ENCODE measurements around the gene APEH.

APEH gene

DNA sequence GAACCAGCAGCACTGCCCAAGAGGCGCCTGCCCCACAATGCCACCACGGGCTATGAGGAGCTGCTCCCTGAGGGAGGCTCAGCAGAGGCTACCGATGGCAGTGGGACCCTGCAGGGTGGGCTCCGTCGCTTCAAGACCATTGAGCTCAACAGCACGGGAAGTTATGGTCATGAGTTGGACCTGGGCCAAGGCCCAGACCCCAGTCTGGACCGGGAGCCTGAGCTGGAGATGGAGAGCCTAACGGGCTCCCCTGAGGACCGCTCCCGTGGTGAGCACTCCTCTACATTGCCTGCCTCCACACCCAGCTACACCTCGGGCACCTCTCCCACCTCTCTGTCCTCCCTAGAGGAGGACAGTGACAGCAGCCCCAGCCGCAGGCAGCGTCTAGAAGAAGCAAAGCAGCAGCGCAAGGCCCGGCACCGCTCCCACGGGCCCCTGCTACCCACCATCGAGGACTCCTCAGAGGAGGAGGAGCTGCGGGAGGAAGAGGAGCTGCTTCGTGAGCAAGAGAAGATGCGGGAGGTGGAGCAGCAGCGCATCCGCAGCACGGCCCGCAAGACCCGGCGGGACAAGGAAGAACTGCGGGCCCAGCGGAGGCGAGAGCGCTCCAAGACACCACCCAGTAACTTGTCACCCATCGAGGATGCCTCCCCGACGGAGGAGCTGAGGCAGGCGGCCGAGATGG is 21.8 kb upstream of the APEH start:
- DNase-seq, result no peak

DNA sequence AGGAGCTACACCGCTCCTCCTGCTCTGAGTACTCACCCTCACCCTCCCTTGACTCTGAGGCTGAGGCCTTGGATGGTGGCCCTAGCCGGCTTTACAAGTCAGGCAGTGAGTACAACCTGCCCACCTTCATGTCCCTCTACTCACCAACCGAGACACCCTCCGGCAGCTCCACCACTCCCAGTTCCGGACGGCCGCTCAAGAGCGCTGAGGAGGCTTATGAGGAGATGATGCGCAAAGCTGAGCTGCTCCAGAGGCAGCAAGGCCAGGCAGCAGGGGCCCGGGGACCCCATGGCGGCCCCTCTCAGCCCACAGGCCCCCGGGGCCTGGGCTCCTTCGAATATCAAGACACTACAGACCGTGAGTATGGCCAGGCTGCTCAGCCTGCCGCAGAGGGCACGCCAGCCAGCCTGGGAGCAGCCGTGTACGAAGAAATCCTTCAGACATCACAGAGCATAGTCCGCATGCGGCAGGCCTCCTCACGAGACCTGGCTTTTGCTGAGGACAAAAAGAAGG is 21.2 kb upstream of the APEH start:
- no peak for DNase-seq

DNA sequence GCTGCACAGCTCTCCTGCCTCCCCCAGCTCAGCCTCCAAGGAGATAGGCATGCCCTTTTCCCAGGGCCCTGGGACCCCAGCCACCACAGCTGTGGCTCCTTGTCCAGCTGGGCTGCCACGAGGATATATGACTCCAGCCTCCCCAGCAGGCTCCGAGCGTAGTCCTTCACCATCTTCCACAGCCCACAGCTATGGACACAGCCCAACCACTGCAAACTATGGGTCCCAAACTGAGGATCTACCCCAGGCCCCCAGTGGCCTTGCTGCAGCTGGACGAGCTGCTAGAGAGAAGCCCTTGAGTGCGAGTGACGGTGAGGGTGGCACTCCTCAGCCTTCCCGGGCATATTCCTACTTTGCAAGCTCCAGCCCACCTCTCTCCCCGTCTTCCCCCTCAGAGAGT is 20.5 kb upstream of the APEH start:
- no peak for DNase-seq

DNA sequence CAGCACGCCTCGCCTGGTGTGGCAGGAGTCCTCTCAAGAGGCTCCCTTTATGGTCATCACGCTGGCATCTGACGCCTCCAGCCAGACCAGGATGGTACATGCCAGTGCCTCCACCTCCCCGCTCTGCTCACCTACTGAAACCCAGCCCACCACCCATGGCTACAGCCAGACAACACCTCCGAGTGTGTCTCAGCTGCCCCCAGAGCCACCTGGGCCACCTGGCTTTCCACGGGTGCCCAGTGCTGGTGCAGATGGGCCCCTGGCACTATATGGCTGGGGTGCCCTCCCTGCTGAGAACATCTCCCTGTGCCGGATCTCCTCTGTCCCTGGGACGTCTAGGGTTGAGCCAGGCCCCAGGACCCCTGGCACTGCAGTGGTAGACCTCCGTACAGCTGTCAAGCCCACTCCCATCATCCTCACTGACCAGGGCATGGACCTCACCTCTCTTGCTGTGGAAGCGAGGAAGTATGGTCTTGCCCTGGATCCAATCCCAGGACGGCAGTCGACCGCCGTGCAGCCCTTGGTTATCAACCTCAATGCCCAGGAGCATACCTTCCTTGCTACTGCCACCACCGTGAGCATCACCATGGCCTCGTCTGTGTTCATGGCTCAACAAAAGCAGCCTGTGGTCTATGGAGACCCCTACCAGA is 19.9 kb upstream of the APEH start:
- DNase-seq, result no peak

DNA sequence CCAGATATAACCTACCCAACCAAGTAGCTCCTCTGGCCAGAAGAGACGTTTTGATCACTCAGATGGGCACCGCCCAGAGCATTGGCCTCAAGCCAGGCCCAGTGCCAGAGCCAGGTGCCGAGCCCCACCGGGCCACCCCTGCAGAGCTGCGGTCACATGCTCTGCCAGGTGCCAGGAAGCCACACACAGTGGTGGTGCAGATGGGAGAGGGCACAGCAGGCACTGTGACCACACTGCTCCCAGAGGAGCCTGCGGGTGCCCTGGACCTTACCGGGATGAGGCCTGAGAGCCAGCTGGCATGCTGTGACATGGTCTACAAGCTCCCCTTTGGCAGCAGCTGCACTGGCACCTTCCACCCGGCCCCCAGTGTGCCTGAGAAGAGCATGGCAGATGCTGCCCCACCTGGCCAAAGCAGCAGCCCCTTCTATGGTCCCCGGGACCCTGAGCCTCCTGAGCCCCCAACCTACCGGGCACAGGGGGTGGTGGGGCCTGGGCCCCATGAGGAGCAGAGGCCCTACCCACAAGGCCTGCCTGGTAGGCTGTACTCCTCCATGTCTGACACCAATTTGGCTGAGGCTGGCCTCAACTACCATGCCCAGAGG is 19.1 kb upstream of the APEH start:
- DNase-seq, result no peak

DNA sequence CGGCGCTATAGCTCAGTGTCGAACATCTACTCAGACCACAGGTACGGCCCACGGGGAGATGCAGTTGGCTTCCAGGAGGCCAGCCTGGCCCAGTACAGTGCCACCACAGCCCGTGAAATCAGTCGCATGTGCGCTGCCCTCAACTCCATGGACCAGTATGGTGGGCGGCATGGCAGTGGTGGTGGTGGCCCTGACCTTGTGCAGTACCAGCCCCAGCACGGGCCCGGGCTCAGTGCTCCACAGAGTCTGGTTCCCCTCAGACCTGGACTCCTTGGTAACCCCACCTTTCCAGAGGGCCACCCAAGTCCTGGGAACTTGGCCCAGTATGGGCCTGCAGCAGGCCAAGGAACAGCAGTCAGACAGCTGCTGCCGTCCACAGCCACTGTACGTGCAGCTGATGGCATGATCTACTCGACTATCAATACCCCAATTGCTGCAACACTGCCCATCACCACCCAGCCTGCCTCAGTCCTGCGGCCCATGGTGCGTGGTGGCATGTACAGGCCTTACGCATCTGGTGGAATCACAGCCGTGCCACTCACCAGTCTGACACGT is 18.3 kb upstream of the APEH start:
- no peak for DNase-seq

DNA sequence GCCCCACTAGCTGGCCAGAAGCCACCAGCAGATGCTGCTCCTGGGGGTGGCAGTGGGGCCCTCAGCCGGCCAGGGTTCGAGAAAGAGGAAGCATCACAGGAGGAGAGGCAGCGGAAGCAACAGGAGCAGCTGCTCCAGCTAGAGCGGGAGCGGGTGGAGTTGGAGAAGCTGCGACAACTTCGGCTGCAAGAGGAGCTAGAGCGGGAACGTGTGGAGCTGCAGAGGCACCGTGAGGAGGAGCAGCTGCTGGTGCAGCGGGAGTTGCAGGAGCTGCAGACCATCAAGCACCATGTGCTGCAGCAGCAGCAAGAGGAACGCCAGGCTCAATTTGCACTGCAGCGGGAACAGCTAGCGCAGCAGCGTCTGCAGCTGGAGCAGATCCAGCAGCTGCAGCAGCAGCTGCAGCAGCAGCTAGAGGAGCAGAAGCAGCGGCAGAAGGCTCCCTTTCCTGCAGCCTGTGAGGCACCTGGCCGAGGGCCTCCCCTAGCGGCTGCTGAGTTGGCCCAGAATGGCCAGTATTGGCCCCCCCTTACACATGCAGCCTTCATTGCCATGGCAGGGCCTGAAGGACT is 17.5 kb upstream of the APEH start:
- peak; percentile 57 for DNase-seq

DNA sequence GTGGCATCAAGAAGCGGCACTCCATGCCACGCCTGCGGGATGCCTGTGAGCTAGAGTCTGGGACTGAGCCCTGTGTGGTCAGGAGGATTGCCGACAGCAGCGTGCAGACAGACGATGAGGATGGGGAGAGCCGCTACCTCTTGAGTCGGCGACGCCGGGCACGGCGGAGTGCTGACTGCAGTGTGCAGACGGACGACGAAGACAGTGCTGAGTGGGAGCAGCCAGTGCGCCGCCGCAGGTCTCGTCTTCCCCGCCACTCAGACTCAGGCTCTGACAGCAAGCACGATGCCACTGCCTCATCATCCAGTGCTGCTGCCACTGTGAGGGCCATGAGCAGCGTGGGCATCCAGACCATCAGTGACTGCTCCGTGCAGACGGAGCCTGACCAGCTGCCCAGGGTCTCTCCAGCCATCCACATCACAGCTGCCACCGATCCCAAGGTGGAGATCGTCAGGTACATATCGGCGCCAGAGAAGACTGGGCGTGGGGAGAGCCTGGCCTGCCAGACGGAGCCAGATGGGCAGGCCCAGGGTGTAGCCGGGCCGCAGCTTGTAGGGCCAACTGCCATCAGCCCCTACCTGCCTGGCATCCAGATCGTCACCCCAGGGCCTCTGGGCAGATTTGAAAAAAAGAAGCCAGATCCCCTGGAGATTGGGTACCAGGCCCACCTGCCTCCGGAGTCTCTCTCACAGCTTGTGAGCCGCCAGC is 16.8 kb upstream of the APEH start:
- no peak for DNase-seq

DNA sequence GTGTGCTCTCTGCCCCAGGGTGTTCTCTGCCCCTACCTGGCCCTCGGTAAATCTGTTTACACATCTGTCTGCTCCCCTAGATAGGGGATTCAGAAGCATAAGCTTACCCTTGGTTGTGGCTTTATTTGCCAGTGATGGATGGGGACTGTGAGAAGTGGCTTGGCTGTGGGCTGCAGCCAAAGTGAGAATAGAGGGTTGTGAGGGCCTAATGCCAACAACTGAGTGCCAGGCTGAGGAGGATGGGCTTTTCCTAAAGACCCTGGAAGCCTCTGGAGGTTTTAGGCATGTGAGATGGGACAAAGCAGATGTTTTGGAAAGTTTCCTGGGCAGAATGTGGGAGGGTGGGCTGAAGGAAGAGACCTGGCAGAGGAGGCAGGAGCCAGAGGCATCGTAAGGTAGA is 15.4 kb upstream of the APEH start:
- no peak for DNase-seq

DNA sequence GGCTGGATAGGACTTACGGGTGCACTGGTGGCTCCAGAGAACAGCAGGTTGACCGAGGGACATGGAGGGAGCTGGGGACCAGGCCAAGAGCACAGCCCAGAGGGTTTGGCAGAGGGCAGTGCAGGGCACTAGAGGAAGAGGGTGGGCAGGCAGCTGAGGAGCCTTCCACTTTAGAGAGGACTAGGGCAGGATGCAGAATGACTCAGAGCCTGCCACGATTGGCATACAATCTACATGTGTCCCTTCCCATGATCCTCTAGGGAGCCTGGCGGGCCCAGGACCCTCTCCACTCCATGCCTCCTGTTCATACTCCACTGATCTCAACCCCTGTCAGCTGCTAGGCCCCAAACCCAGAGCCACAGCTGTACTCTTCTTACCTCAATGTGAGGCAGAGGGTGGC is 14.4 kb upstream of the APEH start:
- DNase-seq, result no peak

DNA sequence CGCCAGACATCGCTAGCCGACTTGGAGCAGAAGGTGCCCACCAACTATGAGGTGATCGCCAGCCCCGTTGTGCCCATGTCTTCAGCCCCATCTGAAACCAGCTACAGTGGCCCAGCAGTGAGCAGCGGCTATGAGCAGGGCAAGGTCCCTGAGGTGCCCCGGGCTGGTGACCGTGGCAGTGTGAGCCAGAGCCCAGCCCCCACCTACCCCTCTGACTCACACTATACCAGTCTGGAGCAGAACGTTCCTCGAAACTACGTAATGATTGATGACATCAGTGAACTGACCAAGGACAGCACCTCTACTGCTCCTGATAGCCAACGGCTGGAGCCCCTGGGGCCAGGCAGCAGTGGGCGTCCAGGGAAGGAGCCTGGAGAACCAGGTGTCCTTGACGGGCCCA is 12.9 kb upstream of the APEH start:
- DNase-seq, result no peak

DNA sequence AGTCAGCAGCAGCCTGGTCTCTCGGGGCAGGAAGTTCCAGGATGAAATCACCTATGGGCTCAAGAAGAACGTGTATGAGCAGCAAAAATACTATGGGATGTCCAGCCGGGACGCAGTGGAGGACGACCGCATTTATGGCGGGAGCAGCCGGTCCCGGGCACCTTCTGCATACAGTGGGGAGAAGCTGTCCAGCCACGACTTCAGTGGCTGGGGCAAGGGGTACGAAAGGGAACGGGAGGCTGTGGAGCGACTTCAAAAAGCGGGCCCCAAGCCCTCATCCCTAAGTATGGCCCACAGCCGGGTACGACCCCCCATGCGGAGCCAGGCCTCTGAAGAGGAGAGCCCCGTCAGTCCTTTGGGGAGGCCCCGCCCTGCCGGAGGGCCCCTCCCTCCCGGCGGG is 12.1 kb upstream of the APEH start:
- no peak for DNase-seq

DNA sequence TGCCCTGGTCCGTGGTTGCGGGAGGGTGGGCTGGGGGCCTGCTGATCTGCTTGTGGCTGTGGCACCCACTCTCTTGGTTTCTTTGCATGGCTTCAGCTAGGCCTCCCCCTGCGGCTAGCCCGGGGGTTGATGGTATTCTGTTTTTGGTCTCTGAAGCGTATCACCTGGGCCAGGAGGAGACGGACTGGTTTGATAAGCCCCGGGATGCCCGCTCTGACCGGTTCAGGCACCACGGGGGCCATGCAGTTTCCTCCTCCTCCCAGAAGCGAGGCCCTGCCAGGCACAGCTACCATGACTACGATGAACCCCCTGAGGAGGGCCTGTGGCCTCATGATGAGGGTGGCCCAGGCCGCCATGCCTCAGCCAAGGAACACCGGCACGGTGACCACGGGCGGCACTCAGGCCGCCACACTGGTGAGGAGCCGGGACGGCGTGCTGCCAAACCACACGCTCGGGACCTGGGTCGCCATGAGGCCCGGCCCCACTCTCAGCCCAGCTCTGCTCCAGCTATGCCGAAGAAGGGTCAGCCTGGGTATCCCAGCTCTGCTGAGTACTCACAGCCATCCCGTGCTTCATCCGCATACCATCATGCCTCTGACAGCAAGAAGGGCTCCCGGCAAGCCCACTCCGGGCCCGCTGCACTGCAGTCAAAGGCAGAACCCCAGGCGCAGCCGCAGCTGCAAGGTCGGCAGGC is 11.3 kb upstream of the APEH start:
- no peak for DNase-seq

DNA sequence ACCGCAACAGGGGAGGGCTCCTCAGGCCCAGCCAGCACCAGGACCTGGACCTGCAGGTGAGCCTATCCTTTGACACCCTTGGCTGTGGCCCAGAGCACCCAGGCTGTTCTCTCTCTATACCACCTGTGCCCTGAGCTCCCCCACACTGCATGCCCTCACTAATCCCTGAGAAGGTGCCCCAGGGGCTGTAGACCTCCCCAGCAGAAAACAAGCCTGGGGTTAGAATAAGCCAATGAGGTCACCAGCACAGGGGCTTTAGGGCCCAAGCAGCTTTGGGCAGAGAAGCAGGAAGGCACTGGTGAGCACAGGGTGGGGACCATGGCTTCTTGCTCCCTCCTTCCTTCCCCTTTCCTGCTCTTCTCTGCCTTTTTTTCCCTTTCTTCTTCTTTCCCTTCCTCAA is 10.3 kb upstream of the APEH start:
- no peak for DNase-seq

DNA sequence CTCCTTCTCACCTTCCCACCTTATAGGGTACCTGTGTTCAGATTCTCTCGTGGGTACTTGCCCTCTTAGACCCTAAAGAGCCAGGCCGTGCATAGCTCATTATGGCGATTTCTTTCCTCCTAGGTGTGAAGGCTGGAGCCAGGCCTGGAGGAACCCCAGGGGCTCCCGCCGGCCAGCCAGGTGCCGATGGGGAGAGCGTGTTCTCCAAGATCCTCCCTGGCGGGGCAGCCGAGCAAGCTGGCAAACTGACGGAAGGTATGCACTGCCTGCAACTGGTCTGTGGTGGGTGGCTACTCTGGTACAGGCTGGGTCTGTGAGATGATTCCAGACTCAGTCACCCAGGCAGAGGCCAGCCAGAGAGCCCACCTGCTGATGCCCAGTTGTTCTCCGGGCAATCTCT is 9.9 kb upstream of the APEH start:
- no peak for DNase-seq

DNA sequence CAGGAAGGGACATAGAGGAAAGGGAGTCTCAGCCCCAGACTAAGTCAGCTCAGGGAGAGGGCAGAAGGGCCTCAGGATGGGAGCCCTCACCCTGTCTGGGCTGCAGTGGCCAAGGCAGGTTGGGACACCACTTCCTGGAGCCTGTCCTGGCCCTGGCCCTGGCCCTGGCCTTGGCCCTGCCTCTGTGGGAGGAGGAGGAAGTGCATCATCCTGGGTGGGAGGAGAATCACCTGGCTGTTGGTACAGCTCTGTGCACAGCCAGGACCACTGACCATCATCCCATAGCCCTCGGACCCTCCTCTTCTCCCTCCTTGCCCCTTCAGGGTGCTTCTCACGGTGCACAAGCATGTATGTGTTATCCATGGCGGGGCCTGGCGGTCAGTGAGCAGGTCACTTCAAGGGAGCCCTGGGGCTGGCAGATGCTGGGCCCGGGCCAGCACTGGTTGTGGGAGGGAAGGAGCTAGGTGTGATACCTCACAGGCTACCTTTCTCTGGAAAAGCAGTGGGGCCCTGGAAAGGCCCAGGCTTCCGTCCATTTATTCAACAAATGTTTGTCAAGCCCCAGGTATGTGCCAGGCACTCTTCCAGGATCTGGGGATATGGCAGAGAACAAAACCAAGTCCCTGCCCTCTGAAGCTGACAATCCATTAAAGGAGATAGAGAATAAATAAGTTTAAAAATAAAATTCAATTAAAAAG is 8.2 kb upstream of the APEH start:
- DNase-seq, result no peak

DNA sequence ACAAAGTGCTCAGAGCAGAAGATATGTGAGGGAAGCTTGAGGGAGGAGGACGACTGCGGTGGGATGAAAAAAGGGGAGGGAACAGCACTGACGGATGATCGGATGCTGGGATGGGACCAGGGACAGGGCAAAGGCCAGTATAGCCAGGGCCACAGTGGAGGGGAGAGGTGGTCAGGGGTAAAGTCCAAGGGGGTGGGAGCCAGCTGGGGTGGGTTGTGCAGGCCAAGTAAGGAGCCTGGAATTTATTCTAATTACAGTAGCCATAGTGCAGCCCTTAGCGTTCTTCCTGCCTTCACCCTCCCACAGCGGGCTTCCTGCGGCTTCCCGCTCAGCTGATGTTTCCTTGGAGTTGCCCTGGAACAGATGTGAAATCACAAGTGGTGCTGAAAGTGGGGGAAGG is 7.6 kb upstream of the APEH start:
- no peak for DNase-seq

DNA sequence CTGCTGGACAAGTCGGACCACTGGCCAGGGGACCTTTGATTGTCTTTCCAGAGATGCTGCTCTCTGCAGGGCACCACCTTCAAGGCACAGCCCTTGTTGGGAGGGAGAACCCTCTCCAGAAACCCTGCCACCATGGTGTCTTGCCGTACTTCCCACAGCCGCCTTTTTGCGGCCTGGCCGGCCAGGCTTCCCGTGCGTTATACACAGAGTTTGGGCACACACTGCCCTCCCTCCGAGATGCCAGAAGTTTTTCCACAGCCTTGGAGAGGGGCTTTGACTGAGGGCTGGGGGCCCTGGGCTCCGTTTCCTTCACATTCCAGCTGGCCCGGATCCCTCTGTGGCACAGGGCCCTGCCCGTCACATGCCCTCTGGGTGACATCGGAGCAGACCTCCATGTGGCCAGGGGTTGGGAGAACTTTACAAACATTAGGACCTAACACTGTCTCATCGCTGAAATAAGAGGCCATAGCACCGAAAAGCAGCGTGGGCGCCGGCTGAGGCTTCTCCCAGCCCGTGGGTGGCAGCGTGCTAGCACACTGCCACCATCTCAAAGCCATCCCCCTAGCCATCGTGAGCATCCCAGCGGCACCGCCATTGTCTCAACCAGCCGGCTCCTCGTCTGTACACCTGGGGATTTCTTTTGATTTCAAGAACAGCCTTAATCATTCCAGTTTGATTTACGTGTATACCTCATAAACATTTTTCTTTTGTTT is 6.3 kb upstream of the APEH start:
- no peak for DNase-seq

DNA sequence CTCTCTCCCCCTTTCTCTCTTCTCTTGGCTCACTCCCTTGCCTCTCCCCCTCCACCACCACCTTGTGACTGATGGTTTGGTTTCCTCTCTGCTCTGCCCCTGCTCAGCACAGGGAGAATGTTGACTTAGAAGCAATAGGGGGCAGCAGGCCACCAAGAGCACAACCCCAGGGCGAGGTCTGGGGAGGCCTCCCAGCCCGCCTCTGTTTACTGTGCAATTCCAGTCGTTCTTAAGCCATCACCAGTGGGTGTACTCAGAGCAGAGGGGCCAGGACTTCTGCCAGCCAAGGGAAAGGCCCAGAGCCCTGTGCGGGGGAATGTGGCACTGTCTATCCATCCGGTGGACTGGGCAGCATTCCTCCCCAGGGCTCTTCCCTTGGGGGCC is 5.7 kb upstream of the APEH start:
- no peak for DNase-seq

DNA sequence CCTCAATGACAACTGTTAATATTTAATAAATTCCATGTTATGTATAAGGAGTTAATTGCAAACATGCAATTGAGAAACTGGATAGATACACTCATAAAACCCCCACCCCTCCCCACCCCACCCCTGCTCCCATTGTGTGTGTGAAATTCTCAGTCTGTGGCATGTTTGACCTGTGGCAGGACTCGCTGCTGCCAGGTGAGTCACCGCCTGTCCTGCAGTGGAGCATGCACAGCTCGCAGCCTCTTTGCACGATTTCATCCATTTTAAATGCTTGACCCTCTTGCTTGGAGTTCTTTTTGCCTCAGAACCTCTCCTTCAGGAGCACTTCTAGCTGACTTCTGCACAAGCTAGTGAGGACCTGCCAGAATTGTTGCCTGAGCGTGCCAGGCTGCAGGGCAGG is 5.3 kb upstream of the APEH start:
- no peak for DNase-seq

DNA sequence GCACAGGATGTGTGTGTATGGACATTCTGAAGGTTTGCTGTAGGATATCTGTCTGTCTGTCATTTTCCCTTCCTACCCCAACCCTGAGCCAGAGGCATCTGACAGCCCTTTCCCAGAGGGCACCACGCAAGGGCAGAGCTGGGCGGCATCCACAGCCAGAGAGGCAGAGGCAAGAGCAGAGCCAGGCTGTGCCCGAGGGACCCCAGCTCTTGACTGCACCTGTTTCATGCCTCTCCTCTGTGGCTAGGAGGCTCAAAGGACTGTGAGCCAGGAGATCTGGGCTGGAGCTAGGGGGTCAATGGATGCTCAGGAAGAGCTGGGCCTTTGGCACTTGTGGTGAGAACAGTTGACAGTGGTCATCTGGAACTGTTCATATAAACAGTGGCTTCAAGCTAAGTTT is 4.8 kb upstream of the APEH start:
- DNase-seq, result no peak

Measured in right forelimb (tissue), 1 donor.